RPMI7951 (cell line): Measurements from ENCODE around the gene RAP1A. TPM values are rescaled to one million over a fixed set of nuclear protein-coding genes. Genes with fewer than 3 reads are reported as not detected.
"Not testable (repeated sequence)": the region's sequence is repeated elsewhere in the genome, so short reads cannot be mapped to it uniquely, and the experiment has no call there.

Experiments used
- DNase-seq: peaks from one replicate; pipeline ENCODE4 v3.0.0-alpha.2; 2012; ENCODE audit warnings: low read depth
- total RNA-seq: library from RNA; depleted of rRNA; stranded (reverse); fragments of >200 nt; shearing (Covaris generic); gene quantifications from 2 replicates; pipeline ENCODE4 v1.2.3, GENCODE V29; 2014

The RAP1A gene
- total RNA-seq, 1 experiment from 2014 or later: 36.4 TPM

DNA sequence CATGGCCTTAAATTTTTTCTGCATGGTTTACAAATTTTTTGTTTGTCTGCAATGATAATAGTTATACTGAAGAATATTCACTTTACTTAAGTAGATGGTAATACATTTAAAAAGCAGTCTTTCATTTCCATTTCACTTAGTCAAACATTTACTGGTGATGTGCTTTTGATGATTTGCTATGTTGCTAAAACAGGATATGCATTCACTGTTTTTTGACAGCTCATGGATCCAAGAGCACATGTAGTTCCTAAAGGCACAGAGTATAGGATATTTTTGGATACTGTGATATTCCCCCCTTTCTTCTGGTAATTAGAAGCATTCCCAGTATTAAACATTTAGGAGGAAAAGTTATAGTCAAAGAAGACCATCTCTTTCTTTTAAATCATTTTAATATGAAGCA lies 45.9 kb downstream of the RAP1A start:
- DNase-seq: no peak

DNA sequence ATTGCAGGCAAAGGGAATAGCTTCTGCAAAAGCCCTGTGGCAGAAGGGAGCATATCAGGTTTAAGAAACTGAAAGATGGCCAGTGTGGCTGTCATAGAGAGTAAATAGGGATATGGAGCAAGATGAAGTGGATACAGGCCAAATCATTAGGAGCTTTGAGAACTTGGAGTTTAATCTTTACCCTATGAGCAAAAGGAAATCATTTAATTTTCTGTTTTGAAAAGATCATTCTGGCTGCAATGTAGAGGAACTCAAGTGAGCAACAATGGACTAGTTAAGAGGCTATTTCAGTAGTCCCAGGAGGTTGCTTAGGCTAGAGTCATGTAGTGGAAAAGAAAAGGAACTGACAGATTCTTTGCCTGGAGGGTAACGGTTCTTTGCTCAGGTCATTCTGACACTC lies 47.2 kb downstream of the RAP1A start:
- DNase-seq: no peak

DNA sequence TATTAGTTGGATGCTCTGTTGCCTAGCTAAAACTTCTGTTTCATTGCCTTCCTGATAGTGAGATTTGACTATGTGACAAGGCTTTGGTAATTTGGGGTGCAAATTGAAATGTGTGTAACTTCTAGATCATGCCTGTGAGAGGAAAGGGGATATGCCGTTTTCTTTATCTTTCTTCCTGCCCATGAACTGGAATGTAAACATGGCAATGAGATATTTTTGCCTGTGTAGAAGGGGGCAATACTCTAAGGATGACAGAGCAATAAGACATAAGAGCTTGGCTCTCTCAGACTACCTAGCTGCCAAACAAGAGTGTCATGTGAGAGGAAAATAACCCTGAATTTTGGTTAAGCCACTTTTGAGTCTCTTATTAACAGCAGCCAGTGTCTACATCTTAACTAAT lies 49.7 kb downstream of the RAP1A start:
- DNase-seq: no peak

DNA sequence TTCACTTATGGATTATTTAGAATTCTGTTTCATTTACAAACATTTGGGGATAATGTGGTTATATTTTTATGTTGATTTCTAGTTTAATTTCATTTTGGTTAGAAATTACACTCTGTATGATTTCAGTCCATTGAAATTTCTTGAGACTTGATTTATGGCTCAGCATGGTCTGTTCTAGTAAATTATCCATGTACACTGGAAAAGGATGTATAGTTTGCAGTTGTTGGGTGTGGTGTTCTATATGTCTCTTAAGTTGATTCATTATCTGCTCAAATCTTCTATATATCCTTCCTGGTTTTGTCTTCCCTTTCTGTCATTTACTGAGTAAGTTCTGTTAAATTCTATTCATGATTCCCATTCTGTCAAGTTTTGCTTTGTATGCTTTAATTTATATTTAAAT lies 52.3 kb downstream of the RAP1A start:
- DNase-seq: no peak

DNA sequence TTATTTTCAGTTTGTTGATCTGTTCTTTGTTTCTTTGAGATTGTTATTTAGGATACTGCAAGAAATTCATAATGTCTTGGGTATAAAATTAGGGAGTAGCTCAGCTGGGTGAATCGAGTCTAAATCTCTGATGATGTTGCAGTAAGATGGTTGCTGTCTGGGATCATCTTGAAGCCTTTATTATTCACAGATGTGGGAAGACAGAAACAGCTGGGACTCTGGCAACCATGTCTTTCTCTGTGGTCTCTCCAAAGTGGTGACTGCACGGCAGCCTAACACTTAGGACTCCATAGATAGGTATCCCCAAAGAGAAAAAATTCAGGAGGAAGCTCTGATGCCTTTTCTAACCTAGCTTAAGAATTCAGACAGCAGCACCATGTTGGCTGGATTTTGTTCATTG lies 52.7 kb downstream of the RAP1A start:
- peak; percentile 62 for DNase-seq

DNA sequence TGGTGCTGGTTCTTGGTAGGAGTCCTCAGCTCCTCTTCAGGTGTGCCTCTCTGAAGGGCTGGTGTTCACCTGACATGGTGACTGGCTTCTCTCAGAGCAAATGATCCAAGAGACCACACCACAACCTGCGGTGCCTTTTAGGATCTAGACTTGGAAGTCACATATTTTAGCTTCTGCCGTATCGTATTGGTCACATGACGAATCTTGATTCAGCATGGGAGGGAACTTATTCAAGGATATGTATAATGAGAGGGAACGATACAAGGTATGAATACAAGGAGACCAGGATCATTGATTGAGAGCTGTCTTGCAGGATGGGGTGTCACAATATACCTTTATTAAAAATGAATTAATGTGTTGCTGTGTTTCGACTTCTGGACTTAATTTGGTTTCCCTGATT lies 58.0 kb downstream of the RAP1A start:
- no peak for DNase-seq

DNA sequence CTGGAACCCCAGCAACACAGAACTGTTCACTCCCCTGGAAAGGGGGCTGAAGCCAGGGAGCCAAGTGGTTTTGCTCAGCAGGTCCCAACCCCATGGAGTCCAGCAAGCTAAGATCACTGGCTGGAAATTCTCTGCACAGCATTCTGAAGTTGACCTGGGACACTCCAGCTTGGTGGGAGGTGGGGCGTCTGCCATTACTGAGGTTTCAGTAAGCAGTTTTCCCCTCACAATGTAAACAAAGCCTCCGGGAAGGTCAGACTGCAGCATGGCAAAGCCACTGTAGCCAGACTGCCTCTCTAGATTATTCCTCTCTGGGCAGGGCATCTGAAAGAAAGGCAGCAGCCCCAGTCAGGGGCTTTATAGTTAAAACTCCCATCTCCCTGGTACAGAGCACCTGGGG lies 60.0 kb downstream of the RAP1A start:
- no peak for DNase-seq

DNA sequence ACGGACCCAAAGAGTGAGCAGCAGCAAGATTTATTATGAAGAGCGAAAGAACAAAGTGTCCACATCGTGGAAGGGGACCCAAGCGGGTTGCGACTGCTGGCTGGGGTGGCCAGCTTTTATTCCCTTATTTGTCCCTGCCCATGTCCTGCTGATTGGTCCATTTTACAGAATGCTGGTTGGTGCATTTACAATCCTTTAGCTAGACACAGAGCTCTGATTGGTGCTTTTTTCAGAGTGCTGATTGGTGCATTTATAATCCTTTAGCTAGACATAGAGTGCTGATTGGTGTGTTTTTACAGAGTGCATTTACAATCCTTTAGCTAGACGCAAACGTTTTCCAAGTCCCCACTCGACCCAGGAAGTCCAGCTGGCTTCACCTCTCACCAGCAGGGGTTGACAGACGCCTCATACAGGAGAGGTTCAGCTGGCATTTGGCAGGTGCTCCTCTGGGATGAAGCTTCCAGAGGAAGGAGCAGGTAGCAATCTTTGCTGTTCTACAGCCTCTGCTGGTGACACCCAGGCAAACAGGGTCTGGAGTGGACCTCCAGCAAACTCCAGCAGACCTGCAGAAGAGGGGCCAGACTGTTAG lies 60.7 kb downstream of the RAP1A start:
- not testable (repeated sequence) for DNase-seq

DNA sequence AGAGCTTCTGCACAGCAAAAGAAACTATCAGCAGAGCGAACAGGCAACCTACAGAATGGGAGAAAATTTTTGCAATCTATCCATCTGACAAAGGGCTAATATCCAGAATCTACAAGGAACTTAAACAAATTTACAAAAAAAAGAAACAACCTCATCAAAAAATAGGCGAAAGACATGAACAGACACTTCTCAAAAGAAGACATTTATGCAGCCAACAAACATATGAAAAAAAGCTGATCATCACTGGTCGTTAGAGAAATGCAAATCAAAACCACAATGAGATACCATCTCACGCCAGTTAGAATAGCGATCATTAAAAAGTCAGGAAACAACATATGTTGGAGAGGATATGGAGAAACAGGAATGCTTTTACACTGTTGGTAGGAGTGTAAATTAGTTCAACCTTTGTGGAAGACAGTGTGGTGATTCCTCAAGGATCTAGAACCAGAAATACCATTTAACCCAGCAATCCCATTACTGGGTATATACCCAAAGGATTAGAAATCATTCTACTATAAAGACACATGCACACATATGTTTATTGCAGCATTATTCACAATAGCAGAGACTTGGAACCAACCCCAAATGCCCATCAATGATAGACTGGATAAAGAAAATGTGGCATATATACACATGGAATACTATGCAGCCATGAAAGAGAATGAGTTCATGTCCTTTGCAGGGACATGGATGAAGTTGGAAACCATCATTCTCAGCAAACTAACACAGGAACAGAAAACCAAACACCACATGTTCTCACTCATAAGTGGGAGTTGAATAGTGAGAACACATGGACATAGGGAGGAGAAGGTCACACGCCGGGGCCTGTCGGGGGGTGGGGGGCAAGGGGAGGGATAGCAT lies 65.9 kb downstream of the RAP1A start:
- not testable (repeated sequence) for DNase-seq

DNA sequence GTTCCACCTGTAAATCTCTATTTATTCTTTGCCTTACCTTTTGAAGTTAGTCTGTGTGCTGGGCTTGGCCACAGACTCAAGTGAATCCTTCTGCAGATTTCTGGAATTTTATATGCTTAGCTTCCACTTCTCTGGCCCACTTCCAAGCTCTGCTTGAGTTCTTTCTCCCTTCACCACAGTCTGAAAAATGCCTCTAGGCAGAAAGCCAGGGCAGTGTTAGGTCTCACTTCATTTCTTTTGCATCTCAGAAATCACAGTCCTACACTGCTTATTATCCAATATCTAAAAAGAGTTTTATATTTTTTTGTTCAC lies 70.7 kb downstream of the RAP1A start:
- peak; percentile 89 for DNase-seq

DNA sequence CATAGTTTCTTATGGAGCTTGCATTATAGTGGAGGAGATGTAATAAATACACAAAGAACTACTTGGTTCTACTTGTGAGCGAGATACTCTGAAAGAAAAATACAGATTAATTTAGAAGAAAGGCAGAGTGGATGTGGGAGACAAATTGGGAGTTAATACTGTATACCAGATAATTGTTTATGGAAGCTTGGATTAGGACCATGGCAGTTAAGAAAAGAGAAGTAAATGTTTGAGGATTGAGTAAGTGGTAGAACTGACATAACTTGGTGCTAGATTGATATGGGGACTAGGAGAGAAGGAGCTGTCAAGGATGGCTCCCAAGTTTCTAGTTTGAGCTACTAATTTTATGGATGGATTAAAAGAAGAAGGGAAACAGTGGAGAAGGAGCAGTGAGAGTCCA lies 72.3 kb downstream of the RAP1A start:
- no peak for DNase-seq

DNA sequence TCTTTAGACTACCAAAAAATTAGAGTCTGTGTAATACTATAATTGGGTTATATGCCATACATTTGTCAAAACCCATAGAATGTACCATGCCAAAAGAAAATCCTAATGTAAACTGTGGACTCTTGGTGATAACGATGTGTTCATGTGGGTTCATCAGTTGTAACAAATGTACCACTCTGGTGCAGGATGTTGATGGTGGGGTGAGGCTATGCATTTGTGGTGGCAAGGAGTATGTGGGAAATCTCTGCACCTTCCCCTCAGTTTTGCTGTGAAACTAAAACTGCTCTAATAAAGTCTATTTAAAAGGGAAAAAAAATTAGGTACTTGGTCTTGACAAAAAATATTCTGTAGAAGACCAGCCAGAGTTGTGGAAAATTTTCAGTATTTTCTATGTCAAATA lies 76.2 kb downstream of the RAP1A start:
- DNase-seq: no peak

DNA sequence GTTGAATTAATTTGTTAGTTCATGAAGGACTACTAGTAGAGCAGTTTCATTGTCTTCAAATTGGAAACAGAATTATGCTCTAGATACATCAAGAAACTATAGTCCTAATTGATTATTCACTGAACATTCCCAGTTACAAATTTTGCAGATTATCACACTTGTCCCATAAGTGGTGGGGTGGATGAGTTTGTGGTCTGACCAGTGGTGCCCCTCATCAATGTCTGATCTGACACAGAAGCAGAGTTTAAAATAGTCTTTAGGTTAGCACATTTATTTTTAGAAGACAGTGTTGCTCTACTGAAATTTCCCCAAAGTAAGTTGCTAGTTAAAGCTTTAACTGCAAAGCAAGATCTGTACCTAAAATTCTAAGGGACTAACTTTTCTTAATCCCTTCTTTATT lies 76.7 kb downstream of the RAP1A start:
- no peak for DNase-seq

DNA sequence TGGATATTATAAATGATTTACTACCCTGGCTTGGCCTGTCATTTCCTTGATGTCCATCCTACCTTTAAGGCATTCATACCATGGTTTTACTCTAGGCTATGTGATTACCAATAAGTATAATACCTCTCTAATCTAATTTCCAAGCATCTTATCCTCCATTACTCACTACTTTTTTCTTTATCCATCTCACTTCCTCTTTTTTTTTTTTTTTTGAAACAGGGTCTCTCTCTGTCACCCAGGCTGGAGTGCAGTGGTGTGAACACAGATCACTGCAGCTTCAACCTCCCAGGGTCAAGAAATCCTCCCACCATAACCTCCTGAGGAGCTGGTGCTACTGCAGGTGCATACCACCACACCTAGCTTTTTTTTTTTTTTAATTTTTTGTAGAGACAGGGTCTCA lies 79.7 kb downstream of the RAP1A start:
- DNase-seq: no peak

DNA sequence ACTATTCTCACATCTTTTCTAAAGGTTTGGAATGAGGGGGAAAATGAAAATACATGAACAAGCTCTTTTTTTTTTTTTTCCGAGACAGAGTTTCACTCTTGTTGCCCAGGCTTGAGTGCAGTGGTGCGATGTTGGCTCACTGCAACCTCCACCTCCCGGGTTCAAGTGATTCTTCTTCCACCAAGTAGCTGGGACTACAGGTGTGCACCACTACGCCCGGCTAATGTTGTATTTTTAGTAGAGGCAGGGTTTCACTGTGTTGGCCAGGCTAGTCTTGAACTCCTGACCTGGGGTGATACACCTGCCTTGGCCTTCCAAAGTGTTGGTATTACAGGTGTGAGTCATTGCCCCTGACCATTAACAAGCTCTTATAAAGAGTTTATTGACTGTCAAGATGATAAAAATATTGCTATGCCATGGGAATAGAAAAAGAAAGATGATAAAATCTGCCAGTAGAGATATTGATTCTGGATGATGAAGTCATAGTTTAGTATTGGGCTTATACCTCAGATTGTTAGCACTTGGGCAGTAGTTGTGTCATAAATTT lies 83.0 kb downstream of the RAP1A start:
- DNase-seq: no peak

DNA sequence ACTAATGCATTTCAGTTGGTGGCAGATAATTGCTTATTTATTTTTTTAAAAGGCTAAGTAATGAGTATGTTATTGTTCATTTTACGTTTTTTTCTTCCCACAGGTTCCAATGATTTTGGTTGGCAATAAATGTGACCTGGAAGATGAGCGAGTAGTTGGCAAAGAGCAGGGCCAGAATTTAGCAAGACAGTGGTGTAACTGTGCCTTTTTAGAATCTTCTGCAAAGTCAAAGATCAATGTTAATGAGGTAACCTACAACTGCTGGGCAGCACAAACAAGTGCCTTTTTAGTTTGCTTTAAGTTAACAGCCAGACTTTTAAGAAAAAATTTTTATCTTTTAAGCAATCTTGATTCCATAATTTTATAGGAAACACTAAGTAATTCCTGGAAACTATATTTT lies 84.7 kb downstream of the RAP1A start:
- no peak for DNase-seq

DNA sequence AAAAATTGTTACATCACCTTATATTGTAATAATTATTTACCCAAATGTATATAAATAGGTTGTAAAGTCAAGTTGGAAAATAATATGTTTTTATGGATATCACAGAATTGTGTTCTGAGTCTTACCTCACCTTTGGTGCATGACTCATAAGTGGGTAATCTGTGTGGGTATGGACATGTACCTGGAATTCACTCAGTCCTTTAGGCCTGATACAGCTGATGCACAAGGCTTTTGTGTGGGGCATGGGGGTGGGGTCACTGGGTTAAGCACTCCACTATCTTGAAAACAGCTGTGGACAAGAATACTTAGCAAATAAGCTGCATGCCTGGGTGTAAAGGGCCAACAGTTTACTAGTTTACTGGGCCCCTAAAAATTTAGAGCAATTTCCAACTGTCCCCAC lies 85.2 kb downstream of the RAP1A start:
- DNase-seq: no peak

DNA sequence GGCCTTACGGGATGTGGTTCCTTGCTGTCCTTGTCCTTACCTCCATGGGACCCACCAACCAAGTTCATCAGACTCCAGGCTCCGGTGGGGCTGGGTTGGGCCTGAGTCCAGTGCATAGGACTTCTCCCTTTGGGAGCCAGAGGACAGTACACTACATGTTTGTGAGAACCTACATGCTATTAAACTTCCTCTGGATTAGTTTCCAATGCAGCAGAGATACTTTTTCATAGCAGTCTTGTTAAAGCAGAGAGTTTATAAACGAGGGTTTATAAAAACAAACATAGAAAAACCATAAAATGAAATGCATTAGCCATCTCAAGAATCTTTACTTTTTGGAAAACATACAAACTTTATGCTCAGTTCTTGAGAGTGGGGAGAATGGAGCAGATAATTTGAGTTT lies 86.3 kb downstream of the RAP1A start:
- DNase-seq: no peak

DNA sequence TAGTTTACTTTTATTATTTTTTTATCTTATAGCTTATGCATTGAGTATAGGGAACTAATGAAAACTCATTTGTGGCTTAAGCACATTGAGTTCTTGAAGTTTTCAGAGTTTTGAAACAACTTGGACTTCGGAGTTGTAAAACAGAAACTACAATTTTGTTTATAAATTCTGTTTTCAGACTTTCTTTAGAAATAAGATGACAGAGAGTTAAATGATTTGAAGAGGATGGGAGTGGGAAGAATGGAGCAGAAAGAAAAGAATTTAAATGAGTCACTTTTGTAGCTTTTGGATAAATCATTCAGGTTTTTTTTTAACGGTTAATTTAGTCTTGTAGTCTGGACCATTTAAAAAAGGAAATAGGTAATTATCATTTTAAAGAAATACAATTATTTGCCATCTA lies 87.3 kb downstream of the RAP1A start:
- DNase-seq: no peak

DNA sequence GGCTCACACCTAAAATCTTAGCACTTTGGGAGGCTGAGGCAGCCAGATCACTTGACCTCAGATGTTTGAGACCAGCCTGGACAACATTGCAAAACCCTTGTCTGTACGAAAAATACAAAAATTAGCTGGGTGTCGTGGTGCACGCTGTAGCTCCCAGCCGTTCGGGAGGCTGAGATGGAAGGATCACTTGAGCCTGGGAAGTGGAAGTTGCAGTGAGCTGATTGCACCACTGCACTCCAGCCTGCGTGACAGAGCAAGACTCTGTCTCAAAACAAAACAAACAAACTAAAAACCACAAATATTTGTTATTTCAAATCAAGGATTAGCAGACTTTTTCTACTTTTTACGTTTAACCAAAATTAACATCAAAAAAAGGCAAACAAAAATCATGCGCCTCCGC lies 88.3 kb downstream of the RAP1A start:
- peak; percentile 14 for DNase-seq

DNA sequence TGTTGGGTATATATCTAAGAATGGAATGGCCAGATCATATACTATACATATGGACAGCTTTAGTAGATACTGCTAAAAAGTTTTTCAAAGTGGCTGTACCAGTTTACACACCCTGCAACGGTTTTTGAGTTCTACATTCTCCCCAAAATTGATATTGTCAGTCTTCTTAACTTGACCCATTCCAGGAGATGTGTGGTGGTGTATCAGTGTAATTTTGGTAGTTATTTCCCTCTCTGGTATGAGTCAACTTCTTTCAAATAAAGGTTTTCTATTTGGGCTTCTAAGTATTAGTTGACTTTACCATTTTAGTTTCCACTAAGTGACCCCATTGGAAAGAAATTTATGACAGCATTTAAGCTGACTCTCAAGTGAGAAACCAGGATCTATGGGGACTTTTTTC lies 90.4 kb downstream of the RAP1A start:
- no peak for DNase-seq

DNA sequence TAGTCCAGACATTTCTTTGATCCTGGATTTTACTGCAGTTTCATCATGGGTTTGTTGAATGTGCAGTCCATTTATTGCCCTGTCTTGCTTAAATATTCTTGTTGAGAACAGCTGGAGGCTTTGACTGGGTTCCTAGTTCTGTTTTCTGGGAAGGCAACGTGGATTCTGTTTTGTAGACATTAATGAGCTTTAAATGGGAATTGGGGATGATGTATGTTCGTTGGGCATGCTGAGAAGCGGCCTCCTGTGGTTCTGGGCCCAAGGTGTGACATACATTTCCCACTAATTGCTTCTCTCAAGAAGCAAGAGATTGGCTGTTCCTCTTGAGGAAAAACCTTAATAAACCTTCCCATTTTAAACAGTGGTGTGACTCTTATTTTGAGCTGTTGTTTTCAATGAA lies 96.7 kb downstream of the RAP1A start:
- no peak for DNase-seq

DNA sequence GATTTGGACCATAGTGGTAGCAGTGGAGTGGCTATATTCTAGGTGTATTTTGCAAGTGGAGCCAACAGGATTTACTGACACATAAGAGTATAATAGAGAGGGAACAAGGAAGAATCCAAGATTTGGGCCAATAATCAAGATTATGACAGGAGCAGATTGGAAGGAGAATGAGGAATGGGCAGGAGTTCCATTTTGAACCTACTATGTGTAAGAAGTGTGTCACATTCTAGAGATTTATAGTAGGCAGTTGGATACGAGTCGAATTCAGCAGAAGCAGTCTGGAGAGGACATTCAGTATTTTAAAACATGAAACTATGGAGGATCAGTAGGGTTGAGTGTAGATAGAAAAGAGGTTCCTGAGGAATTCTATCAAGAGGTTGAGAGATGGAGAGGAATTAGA lies 97.9 kb downstream of the RAP1A start:
- DNase-seq: no peak

DNA sequence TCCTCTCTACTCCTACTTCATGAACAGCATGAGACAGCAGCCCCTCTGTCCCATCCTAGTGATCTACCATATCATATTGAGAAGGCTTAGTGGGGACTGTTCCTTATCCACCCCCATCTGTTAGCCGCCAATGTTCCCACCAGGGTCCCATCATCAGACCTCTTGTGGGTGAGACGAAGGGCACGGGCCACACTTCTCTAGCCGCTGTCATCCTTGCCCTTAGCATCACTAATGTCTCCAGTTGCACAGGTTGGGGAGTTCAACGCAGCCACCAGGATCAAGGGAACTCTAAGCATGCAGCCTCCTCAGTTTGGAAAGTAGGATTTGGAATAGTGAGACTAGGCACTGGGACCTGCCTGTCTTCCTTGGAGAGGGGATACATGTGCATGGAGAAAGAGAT lies 99.5 kb downstream of the RAP1A start:
- no peak for DNase-seq
